Measurements from ENCODE around the gene BIN1.
"Not testable (repeated sequence)": the region's sequence is repeated elsewhere in the genome, so short reads cannot be mapped to it uniquely, and the experiment has no call there.

The BIN1 gene

DNA sequence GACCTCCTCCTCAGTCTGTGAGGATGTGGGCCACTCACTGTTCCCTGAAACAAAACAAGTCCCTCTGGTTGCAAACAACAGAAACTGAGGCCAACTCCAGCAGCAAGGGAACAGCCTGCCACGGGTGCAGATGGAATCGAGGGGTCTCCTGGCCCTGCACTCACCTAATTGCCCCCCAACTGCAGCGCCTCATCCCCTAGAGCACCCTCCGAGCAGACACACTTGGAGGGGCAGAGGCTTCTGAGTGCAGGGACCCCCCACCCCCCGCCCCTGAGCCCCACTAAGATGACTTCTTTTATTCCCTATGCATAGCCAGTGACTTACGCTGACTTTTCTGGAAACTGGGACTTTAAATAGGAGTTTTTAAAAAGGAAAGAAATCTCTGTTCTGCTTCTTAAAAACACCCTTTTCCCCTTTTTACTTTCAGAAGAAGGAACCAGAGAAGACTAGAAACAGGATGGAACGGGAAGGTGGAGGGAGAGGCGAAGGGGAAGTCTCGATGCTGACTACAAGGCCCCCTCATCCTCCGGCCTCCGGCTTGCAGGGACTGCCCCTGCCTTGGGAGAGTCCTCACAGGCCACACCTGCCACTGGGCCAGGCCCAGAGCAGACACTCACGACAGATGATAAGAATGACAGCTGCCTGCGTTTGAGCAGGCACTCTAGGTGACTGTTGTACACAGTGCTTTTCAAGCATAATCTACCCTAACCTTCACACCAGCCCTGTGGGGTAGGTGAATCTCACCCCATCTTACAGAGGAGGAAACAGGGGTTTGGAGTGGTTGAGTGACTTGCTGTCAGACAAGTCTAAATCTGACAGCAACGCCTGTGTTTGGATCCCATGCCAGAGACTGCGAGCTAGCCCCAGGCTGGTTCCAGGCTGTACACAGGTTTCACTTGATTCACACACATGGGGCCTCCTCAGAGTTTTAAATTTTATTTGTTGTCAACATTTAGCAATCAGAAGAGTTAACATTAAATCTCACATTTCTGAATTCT is 28.2 kb upstream of the BIN1 start:
- FAIRE-seq (no peak), DNase-seq (ENCODE audit: extremely low spot score, insufficient read length, low read depth) (no peak)

DNA sequence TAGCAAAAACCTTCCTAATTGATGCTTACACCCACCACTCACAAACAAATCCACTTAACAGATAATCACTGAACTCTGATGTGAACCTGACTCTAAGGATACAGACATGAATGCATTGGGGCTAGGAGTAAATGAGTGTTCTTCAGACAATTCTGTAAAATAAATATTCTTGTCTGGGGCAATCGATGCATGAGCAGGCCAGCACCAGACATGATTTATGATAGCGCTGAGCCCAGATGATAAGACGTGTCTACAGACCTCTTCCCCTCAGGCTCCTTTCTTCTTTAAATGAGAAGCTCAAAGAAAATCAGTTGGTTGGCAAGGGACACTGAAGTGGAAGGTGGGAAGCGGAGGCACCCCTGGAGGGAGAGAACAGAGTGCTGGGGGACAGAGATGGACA is 27.3 kb upstream of the BIN1 start:
- no peak for FAIRE-seq

DNA sequence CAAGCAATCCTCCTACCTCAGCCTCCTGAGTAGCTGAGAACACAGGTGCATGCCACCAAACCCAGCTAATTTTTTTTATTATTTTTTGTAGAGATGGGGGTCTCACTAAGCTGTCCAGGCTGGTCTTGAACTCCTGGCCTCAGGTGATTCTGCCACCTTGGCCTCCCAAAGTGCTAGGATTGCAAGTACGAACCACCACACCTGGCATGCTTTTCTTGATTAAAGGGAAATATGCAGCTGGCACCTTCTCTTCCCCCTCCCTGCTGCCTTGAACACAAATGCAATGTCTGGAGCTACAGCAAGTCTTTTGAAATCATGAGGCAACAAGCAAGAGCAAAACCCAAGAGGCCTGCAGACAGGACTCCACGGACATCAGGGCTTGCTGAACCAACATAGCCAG is 26.8 kb upstream of the BIN1 start:
- FAIRE-seq (no peak), DNase-seq (ENCODE audit: extremely low spot score, insufficient read length, low read depth) (no peak)

More for the DNA sequence above, 27.3 kb upstream of the BIN1 start:
- no peak for DNase-seq (ENCODE audit: extremely low spot score, insufficient read length, low read depth)

DNA sequence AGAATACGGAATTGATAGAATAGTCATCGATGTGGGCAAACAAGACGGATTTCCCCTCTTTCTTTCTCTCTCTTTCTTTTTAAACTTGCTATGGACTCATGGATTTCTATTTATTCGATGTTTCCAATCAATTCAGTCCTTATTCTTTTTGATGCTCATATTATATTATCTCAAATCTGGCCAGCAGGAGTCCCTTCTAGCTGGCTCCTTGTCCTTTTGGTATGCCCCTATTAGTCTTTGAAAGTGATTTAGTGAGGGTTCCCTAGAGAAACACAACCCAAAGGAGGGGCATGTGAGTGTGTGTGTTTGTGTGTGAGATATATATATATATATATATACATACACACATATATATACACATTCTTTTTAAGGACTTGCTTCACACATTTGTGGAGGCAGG is 23.5 kb upstream of the BIN1 start:
- DNase-seq (ENCODE audit: extremely low spot score, insufficient read length, low read depth), result no peak
- FAIRE-seq, result no peak

- no peak for DNase-seq (ENCODE audit: extremely low spot score, insufficient read length, low read depth)
- FAIRE-seq, result no peak
These were observed 23.0 kb upstream of the BIN1 start for GRCh38 chr2:127129937-127130336.

- peak; percentile 69 for DNase-seq (ENCODE audit: extremely low spot score, insufficient read length, low read depth)
- FAIRE-seq, result peak; percentile 91
These were observed 21.5 kb upstream of the BIN1 start for GRCh38 chr2:127128445-127128904.

- FAIRE-seq, result no peak
These were observed 18.9 kb upstream of the BIN1 start for GRCh38 chr2:127125821-127126220.

GRCh38 chr2:127124426-127124825 is 17.5 kb upstream of the BIN1 start:
- DNase-seq (ENCODE audit: extremely low spot score, insufficient read length, low read depth) (no peak), FAIRE-seq (no peak)

More at GRCh38 chr2:127125821-127126220, 18.9 kb upstream of the BIN1 start:
- no peak for DNase-seq (ENCODE audit: extremely low spot score, insufficient read length, low read depth)

DNA sequence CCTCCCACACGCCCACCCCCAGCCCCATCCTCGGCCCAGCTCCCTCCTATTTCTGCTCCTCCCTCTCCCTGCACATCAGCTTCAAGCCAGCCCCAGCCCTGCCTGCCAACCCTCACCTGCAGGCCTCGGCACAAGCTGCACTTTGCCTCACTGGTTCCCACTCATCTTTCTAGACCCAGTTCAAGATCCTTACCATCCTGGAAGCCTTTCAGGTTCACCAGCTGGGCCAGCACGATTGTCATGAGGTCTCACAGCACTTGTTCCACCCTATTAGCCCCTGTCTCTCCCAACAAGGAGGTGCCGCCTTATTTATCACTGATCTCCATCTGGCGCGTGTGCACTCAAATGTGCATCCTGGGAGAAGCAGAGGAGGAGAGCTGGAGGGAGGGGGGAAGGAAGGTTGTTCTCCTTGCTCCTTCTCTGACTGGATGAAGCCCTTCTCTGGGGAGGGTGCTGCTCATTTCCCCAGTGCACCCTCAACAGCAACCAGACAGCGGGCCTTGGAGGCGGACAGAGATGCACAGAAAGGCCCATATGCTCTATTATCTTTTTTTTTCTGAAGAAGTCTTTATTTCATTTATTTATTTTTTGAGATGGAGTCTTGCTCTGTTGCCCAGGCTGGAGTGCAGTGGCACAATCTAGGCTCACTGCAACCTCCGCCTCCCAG is 15.5 kb upstream of the BIN1 start:
- DNase-seq (ENCODE audit: extremely low spot score, insufficient read length, low read depth), result no peak
- no peak for FAIRE-seq

- DNase-seq (ENCODE audit: extremely low spot score, insufficient read length, low read depth) (no peak), FAIRE-seq (no peak)
These were observed 14.8 kb upstream of the BIN1 start for GRCh38 chr2:127121776-127122176.

GRCh38 chr2:127121353-127121752 is 14.4 kb upstream of the BIN1 start:
- no peak for DNase-seq (ENCODE audit: extremely low spot score, insufficient read length, low read depth)

DNA sequence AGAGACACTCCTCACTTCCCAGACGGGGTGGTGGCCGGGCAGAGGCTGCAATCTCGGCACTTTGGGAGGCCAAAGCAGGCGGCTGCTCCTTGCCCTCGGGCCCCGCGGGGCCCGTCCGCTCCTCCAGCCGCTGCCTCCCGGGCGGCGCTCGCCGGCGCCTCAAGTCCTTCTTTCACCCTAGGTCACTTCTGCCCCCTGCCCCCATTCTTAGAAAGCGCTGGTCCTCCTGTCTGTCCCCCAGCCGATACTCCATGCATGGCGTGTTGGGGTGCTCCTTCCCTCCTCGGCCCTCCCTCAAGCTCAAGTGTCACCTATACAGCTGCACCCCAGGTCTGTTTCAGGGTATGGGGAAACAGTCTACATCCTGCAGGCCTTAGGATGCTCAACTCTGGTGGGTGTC is 13.5 kb upstream of the BIN1 start:
- DNase-seq (ENCODE audit: extremely low spot score, insufficient read length, low read depth); FAIRE-seq: not testable (repeated sequence)

More at GRCh38 chr2:127121353-127121752, 14.4 kb upstream of the BIN1 start:
- no peak for FAIRE-seq

DNA sequence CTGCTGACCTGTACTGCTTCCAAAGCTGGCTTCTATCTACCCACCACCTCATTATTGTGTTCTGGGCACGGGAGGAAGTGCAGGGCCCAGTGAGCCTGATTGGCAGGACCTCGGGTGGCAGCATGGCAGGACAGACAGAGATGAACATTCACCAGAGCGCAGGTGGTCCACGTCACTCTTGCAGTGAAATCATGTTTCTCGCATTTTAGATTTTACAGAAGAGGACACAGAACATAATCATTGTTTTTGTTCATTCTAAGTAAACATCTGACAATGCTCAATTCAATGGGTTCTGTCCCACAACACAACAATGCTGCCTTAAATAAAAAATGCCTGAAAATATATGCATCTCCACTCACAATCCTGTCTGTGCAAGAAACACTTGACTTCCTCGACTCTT is 11.5 kb upstream of the BIN1 start:
- DNase-seq (ENCODE audit: extremely low spot score, insufficient read length, low read depth), result no peak
- no peak for FAIRE-seq

DNA sequence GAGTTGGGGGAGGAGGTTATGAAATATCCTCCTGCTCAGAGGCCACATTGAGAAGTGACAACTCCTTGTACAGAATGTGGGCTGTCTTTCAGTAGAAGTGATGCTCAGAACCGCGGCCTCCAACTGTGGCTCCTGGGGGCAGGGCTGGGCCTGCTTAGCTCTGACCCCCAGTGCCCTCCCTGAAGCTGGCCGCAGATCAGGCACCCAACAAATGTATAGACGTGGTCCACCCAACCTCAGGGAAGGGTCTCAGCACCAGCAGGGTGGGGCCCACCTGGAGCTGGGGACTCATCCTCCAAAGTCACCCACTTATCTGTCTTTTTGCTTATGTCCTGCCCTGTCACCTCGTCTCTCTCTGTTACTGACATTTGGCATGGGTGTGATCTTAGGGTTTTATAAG is 11.1 kb upstream of the BIN1 start:
- FAIRE-seq (no peak), DNase-seq (ENCODE audit: extremely low spot score, insufficient read length, low read depth) (no peak)

GRCh38 chr2:127117603-127118002 is 10.6 kb upstream of the BIN1 start:
- no peak for FAIRE-seq
- no peak for DNase-seq (ENCODE audit: extremely low spot score, insufficient read length, low read depth)

GRCh38 chr2:127115471-127116199 is 8.7 kb upstream of the BIN1 start:
- FAIRE-seq, result no peak
- no peak for DNase-seq (ENCODE audit: extremely low spot score, insufficient read length, low read depth)

- FAIRE-seq (no peak), DNase-seq (ENCODE audit: extremely low spot score, insufficient read length, low read depth) (no peak)
These were observed 4.0 kb upstream of the BIN1 start for GRCh38 chr2:127110985-127111384.

GRCh38 chr2:127108090-127108523 is 1.2 kb upstream of the BIN1 start:
- no peak for FAIRE-seq
- no peak for DNase-seq (ENCODE audit: extremely low spot score, insufficient read length, low read depth)

DNA sequence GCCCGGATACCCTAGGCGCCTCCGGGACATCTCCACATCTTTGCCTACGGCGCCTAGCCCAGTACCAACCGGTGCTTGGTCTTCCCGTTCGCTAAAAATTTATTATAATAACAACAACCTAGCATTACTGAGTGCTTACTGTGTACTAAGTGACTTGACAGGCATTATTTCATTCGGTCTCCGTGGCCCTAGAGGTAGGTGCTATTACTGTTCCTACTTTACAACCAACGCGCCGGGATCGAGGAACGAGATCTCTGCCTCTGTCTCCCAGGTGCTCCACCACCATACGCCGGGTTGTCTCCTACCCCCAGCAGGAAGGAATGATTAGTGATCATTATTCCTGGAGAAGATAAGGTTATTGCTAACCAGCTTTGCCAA is 657 bp upstream of the BIN1 start:
- FAIRE-seq (no peak), DNase-seq (ENCODE audit: extremely low spot score, insufficient read length, low read depth) (no peak)

DNA sequence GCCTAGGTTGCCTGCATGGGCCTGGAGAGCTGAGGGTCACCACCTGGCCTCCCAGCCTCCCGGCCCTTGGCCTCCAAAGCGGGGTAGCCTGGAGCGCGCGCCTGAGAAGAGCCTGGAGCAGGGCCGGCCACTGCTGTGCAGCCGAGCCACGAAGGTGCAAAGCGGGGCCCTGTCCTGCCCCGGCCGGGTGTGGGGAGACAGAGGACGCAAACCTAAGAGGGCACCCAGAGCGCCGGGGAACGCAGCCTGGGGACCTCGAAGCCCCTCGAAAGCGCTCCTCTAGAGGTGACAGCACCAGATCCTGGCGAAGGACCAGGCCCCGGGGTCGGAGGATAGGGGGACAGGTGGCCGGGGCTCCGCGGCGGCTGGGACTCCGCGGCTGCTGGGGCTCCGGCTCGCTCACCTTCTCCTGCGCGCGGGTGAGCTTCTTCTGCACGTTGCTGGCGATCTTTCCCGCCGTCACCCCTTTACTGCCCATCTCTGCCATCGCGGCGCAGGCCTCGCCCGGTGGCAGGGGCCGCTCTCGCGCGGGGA is 430 bp downstream of the BIN1 start:
- FAIRE-seq, result no peak
- DNase-seq (ENCODE audit: extremely low spot score, insufficient read length, low read depth), result no peak

All from GM18507 (cell line).